ENCODE measurements around the gene WDPCP.

DNA sequence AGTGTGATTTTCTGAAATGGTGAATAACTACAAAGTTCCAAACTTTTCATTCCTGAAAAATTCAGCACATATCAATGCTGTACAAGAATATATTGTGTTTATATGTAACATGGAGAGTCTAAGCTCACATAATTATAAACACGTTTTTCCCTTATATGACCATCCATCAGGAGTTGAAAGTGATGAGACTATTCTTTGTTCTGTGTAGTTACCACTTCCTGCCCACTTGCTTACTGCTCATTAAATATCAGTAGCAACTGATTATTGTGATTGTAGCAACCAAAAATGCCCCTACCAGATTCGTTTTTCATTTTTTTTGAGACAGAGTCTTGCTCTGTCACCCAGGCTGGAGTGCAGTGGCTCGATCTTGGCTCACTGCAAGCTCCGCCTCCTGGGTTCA, 506.9 kb downstream of the WDPCP start:
- TF ChIP-seq EP300 (conservative IDR thresholded peaks at IDR 0.05; ENCODE audit: poor library complexity, severe bottlenecking), result no peak
- TF ChIP-seq SMC3 (conservative IDR thresholded peaks at IDR 0.05; ENCODE audit: poor library complexity), result no peak
- no peak for TF ChIP-seq REST (IDR thresholded peaks at IDR 0.05; ENCODE audit: borderline replicate concordance)
- TF ChIP-seq, protein P1, sequence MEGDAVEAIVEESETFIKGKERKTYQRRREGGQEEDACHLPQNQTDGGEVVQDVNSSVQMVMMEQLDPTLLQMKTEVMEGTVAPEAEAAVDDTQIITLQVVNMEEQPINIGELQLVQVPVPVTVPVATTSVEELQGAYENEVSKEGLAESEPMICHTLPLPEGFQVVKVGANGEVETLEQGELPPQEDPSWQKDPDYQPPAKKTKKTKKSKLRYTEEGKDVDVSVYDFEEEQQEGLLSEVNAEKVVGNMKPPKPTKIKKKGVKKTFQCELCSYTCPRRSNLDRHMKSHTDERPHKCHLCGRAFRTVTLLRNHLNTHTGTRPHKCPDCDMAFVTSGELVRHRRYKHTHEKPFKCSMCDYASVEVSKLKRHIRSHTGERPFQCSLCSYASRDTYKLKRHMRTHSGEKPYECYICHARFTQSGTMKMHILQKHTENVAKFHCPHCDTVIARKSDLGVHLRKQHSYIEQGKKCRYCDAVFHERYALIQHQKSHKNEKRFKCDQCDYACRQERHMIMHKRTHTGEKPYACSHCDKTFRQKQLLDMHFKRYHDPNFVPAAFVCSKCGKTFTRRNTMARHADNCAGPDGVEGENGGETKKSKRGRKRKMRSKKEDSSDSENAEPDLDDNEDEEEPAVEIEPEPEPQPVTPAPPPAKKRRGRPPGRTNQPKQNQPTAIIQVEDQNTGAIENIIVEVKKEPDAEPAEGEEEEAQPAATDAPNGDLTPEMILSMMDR (IDR thresholded peaks at IDR 0.05; ENCODE audit: poor library complexity, severe bottlenecking), result no peak
- no peak for TF ChIP-seq POLR2AphosphoS5 (IDR thresholded peaks at IDR 0.05)
- TF ChIP-seq TAF1 (IDR thresholded peaks at IDR 0.05; ENCODE audit: low read depth), result no peak
- no peak for TF ChIP-seq RAD21 (conservative IDR thresholded peaks at IDR 0.05)
- no peak for TF ChIP-seq EZH2 (IDR thresholded peaks at IDR 0.05; ENCODE audit: borderline replicate concordance, insufficient read depth, low read length, poor library complexity, severe bottlenecking)

All from neural cell (in vitro differentiated cells).